ENCODE results near the gene USF3.

USF3 gene

GRCh38 chr3:113677737-113678136 is 18.7 kb downstream of the USF3 start:
- no peak for TF ChIP-seq CTCF (IDR thresholded peaks at IDR 0.05; ENCODE audit: control extremely low read depth, extremely low read depth, low read depth, missing control alignments)
- no peak for DNase-seq (ENCODE audit: extremely low spot score)
- ChIA-PET CTCF (interaction anchor here (1.4 kb wide), 1 partner anchor 10 kb away, joined by 4 read pairs; no protein-coding TSS in a partner anchor), POLR2A (no interaction called here)

- POLR2A ChIA-PET, result no interaction called here
- DNase-seq (ENCODE audit: extremely low spot score), result no peak
- no peak for TF ChIP-seq CTCF (IDR thresholded peaks at IDR 0.05; ENCODE audit: control extremely low read depth, extremely low read depth, low read depth, missing control alignments)
- CTCF ChIA-PET, result no interaction called here
Measured at GRCh38 chr3:113676261-113676660, 20.2 kb downstream of the USF3 start.

GRCh38 chr3:113673593-113673992 is 22.8 kb downstream of the USF3 start:
- TF ChIP-seq CTCF (IDR thresholded peaks at IDR 0.05; ENCODE audit: control extremely low read depth, extremely low read depth, low read depth, missing control alignments), result no peak
- CTCF ChIA-PET, result no interaction called here
- no peak for DNase-seq (ENCODE audit: extremely low spot score)
- POLR2A ChIA-PET, result no interaction called here

GRCh38 chr3:113668015-113668414 is 28.4 kb downstream of the USF3 start:
- POLR2A ChIA-PET, result no interaction called here
- no peak for TF ChIP-seq CTCF (IDR thresholded peaks at IDR 0.05; ENCODE audit: control extremely low read depth, extremely low read depth, low read depth, missing control alignments)
- no peak for DNase-seq (ENCODE audit: extremely low spot score)
- CTCF ChIA-PET, result interaction anchor here (1.0 to 2.2 kb wide), 5 partner anchors 9 to 32 kb away, joined by 3 to 4 read pairs (median 4); no protein-coding TSS in a partner anchor

- POLR2A ChIA-PET, result no interaction called here
- no peak for TF ChIP-seq CTCF (IDR thresholded peaks at IDR 0.05; ENCODE audit: control extremely low read depth, extremely low read depth, low read depth, missing control alignments)
- CTCF ChIA-PET, result interaction anchor here (0.8 to 0.9 kb wide), 2 partner anchors 8 to 71 kb away, joined by 3 read pairs; no protein-coding TSS in a partner anchor
- DNase-seq (ENCODE audit: extremely low spot score), result no peak
Measured at GRCh38 chr3:113664523-113665094, 31.8 kb downstream of the USF3 start.

- ChIA-PET POLR2A (no interaction called here), CTCF (interaction anchor here (0.9 to 1.3 kb wide), 2 partner anchors 10 to 72 kb away, joined by 3 read pairs; no protein-coding TSS in a partner anchor)
Measured at GRCh38 chr3:113663761-113664160, 32.7 kb downstream of the USF3 start.

More at GRCh38 chr3:113663761-113664160, 32.7 kb downstream of the USF3 start:
- TF ChIP-seq CTCF (IDR thresholded peaks at IDR 0.05; ENCODE audit: control extremely low read depth, extremely low read depth, low read depth, missing control alignments), result no peak
- no peak for DNase-seq (ENCODE audit: extremely low spot score)

Data from GM10248 (cell line).